ENCODE measurements around the gene GNPDA1. TPM values are rescaled to one million over a fixed set of nuclear protein-coding genes. Genes with fewer than 3 reads are reported as not detected.
A peak's percentile ranks its signal among the peaks of the same experiment; 100 is the strongest.

Gene GNPDA1
- total RNA-seq, 1 experiment from 2014 or later, result 54.0 TPM

DNA sequence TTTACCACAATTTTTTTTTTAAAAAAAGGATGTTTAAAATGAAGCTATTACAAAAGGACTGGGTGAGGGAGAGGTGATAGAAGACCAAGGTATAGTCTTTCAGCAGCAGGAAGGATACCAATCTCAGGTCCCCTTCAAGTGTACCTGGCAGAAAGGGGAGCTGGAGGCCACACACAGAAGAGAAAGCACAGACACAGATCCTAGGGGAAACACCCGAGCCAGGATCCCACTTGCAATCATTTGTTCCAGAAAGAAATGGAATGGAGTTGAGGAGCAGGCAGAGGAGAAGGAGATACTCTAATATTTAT, 5.6 kb downstream of the GNPDA1 start:
- H3K4me1 Mint-ChIP-seq (ENCODE audit: low read depth, unreplicated experiment), result no peaks in the 10 kb centered on the region
- H3K9me3 Mint-ChIP-seq (ENCODE audit: low read depth, unreplicated experiment), result no peaks in the 10 kb centered on the region
- H3K27me3 Mint-ChIP-seq (ENCODE audit: unreplicated experiment), result no peaks in the 10 kb centered on the region
- H3K36me3 Mint-ChIP-seq (ENCODE audit: insufficient read depth, unreplicated experiment), result peaks cover 40% of the 10 kb centered on the region
- TF ChIP-seq, protein P1, sequence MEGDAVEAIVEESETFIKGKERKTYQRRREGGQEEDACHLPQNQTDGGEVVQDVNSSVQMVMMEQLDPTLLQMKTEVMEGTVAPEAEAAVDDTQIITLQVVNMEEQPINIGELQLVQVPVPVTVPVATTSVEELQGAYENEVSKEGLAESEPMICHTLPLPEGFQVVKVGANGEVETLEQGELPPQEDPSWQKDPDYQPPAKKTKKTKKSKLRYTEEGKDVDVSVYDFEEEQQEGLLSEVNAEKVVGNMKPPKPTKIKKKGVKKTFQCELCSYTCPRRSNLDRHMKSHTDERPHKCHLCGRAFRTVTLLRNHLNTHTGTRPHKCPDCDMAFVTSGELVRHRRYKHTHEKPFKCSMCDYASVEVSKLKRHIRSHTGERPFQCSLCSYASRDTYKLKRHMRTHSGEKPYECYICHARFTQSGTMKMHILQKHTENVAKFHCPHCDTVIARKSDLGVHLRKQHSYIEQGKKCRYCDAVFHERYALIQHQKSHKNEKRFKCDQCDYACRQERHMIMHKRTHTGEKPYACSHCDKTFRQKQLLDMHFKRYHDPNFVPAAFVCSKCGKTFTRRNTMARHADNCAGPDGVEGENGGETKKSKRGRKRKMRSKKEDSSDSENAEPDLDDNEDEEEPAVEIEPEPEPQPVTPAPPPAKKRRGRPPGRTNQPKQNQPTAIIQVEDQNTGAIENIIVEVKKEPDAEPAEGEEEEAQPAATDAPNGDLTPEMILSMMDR (IDR thresholded peaks at IDR 0.05; ENCODE audit: unreplicated experiment), result no peak
- intact Hi-C loops (cut with micrococcal nuclease; ENCODE audit: unreplicated experiment), result no loop called here
- BruUV-seq (replicated peaks), result no TSS peak
- CTCF ChIA-PET, result no interaction called here
- H3K27ac Mint-ChIP-seq (ENCODE audit: unreplicated experiment), result no peak overlapping the region
- no peak overlapping the region for H3K4me3 Mint-ChIP-seq (ENCODE audit: low read depth, unreplicated experiment)
- no peak for DNase-seq

DNA sequence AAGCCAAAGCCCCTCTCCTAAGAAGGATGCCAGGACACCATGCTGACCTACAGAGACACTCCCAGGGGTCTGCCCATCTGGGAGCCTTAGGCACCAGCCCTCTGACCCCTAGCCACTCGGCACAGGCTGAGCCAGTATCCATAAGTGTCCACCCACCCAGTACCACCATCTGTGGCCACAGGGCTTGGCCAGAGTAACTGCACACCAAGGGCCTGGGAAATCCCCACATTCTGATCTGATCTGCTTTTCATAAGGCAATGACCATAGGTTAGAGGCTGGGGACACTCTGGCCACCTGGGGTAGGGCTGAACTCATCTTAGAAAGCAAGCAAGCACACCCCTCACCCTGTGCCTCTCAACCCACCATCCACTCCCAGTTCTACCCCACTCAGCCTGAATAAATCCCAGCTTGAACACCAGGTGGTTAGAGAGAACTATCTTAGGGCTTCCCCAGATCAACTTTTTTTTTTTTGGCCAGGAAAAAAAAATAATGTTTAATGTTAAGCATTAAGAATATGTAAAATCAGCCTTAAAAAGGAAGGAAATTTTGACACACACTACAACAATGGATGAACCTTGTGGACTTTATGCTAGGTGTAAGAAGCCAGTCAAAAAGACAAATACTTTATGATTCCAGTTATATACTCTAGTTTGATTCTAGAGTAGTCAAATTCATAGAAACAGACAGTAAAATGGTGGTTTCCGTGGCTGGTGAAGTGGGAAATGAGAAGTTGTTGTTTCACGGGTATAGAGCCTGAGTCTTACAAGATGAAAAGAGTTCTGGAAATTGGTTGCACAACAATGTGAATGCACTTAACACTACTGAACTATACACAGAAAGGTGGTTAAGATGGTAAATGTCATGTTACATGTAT, 6.2 kb downstream of the GNPDA1 start:
- Mint-ChIP-seq H3K4me3 (ENCODE audit: low read depth, unreplicated experiment) (no peak overlapping the region), H3K36me3 (ENCODE audit: insufficient read depth, unreplicated experiment) (peaks cover 37% of the 10 kb centered on the region), H3K4me1 (ENCODE audit: low read depth, unreplicated experiment) (no peaks in the 10 kb centered on the region), H3K27me3 (ENCODE audit: unreplicated experiment) (no peaks in the 10 kb centered on the region), H3K9me3 (ENCODE audit: low read depth, unreplicated experiment) (no peaks in the 10 kb centered on the region), H3K27ac (ENCODE audit: unreplicated experiment) (no peak overlapping the region)
- no TSS peak for BruUV-seq (replicated peaks)
- intact Hi-C loops (cut with micrococcal nuclease; ENCODE audit: unreplicated experiment), result no loop called here
- TF ChIP-seq, protein P1 (IDR thresholded peaks at IDR 0.05; ENCODE audit: unreplicated experiment), result no peak
- DNase-seq, result no peak
- CTCF ChIA-PET, result no interaction called here

DNA sequence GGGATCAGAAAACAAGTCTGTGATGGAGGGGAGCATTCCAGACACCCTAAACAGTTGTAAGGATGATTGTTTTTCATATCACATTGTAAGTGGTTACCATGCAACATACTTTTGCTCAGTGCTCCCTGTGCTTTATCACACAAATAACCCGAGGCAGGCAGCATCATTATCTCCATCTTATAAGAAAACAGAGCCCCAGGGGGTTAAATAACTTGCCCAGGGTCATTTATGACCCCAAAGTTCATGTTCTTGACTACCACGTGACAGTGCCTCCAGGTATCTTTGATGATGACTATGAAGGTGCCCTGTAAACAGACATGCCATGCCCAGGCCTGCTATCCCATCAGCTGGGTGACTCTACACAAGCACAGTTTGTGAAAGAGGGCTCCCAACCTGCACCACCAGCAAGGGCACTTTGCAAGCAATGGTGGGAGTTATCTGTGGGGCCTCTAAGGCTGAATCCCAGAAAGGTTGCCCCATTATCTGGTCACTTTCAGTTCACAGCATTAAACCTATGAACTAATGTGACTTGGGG, 9.5 kb downstream of the GNPDA1 start:
- H3K4me1 Mint-ChIP-seq (ENCODE audit: low read depth, unreplicated experiment), result no peaks in the 10 kb centered on the region
- H3K4me3 Mint-ChIP-seq (ENCODE audit: low read depth, unreplicated experiment), result no peak overlapping the region
- intact Hi-C loops (cut with micrococcal nuclease; ENCODE audit: unreplicated experiment), result no loop called here
- CTCF ChIA-PET, result no interaction called here
- no peaks in the 10 kb centered on the region for H3K9me3 Mint-ChIP-seq (ENCODE audit: low read depth, unreplicated experiment)
- no peaks in the 10 kb centered on the region for H3K27me3 Mint-ChIP-seq (ENCODE audit: unreplicated experiment)
- H3K36me3 Mint-ChIP-seq (ENCODE audit: insufficient read depth, unreplicated experiment), result peaks cover 53% of the 10 kb centered on the region
- no peak overlapping the region for H3K27ac Mint-ChIP-seq (ENCODE audit: unreplicated experiment)
- BruUV-seq (replicated peaks), result no TSS peak
- TF ChIP-seq, protein P1 (IDR thresholded peaks at IDR 0.05; ENCODE audit: unreplicated experiment), result no peak
- DNase-seq, result no peak

DNA sequence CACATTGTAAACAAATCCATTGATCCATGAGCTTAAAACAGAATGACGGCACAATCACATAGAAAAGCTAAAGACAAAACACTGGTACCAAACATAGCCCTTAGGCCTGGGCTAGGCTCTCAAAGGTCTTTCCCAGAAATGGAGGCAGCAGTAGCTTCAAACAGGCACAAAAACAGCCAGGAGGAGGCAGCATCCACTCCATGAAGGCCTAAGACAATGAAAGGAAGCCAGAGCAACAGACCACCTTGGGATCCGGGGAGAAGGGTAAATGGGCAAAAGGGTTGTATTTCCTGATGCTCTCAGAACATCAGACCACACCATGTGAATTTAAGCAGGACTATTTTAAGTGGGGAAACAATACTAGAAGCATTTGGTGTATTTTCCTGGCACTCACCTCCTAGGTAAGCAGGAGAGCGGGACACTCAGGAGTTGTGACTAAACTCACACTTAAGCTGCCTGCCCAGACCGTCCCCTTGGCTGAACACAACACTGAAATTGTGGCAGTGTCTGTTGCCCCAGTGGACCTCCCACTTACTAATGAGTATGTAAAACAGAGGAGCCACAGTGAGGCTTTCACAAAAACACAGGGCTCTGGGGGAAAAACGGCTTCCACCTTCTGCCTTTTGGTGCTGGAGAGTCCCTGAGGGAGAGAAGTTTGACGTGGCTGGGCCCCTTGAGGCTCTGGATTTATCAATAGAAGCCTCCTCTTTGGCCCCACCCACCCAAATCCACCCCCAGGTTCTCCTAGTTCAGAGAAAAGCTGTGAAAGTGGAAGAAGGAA, 11.9 kb downstream of the GNPDA1 start:
- no peaks in the 10 kb centered on the region for H3K27me3 Mint-ChIP-seq (ENCODE audit: unreplicated experiment)
- H3K4me1 Mint-ChIP-seq (ENCODE audit: low read depth, unreplicated experiment), result no peaks in the 10 kb centered on the region
- no peaks in the 10 kb centered on the region for H3K9me3 Mint-ChIP-seq (ENCODE audit: low read depth, unreplicated experiment)
- no peak overlapping the region for H3K27ac Mint-ChIP-seq (ENCODE audit: unreplicated experiment)
- CTCF ChIA-PET, result interaction anchor here (0.5 to 0.9 kb wide), 3 partner anchors 9 to 142 kb away, joined by 3 to 4 read pairs (median 3); no protein-coding TSS in a partner anchor
- H3K36me3 Mint-ChIP-seq (ENCODE audit: insufficient read depth, unreplicated experiment), result peaks cover 40% of the 10 kb centered on the region
- no peak overlapping the region for H3K4me3 Mint-ChIP-seq (ENCODE audit: low read depth, unreplicated experiment)
- BruUV-seq (replicated peaks), result no TSS peak
- TF ChIP-seq, protein P1 (IDR thresholded peaks at IDR 0.05; ENCODE audit: unreplicated experiment), result no peak
- DNase-seq, result peak; percentile 15
- intact Hi-C loops (cut with micrococcal nuclease; ENCODE audit: unreplicated experiment), result no loop called here
